SK-N-SH (cell line): Measurements from ENCODE around the gene VN1R5. TPM values are rescaled to one million over a fixed set of nuclear protein-coding genes. Genes with fewer than 3 reads are reported as not detected.

ENCODE experiments used
- CTCF ChIA-PET: fragments of 300-600, 350-600 bp; formaldehyde crosslinking; extraction: SDS; loops from one replicate; lab custom pipeline; 2021; lab: Yijun Ruan, JAX
- POLR2A ChIA-PET: fragments of 350-600 bp; sonication (Branson Sonifier 250); formaldehyde crosslinking; extraction: SDS; loops from one replicate; lab custom pipeline; 2020; ENCODE audit warnings: antibody characterized with exemption, inconsistent platforms; lab: Yijun Ruan, JAX
- DNase-seq: peaks from one replicate; pipeline ENCODE4 v3.0.0; 2012
- H2AFZ ChIP-seq: fragments of 200-600 bp; sonication (generic); 2 replicates; pipeline ENCODE4 v1.8.1; 2016; ENCODE audit warnings: antibody characterized with exemption, mild to moderate bottlenecking, low read depth
- H3F3A ChIP-seq: fragments of 200-600 bp; sonication (generic); replicated peaks from 2 replicates; pipeline ENCODE3; 2016; ENCODE audit warnings: antibody characterized with exemption, mild to moderate bottlenecking; ENCODE audit not compliant: insufficient read depth
- H3K27ac ChIP-seq, 2 experiments: fragments of 200-500 bp in 1 of 2; fragments of 200-600 bp in 1 of 2; sonication (Bioruptor generic) in 1 of 2; sonication (generic), shearing (Covaris generic) in 1 of 2; 2 replicates each; pipeline versions ENCODE4 v1.5.1 to v1.6.1; 2014 to 2016; ENCODE audit warnings: low read depth in 2 of 2, inconsistent platforms in 1 of 2, low read length in 1 of 2, mild to moderate bottlenecking in 1 of 2, mixed read lengths in 1 of 2
- H3K27me3 ChIP-seq: fragments of 200-600 bp; sonication (generic), shearing (Covaris generic); 2 replicates; pipeline ENCODE4 v1.6.1; 2016; ENCODE audit warnings: mixed run types; ENCODE audit not compliant: insufficient read depth
- H3K36me3 ChIP-seq, 2 experiments: fragments of 200-500 bp in 1 of 2; fragments of 200-600 bp in 1 of 2; sonication (Bioruptor generic) in 1 of 2; sonication (generic) in 1 of 2; replicated peaks in 1 of 2; 2 replicates each; pipeline versions ENCODE3 to v1.5.1; 2014 to 2016; ENCODE audit warnings: low read length in 1 of 2, mild to moderate bottlenecking in 1 of 2; ENCODE audit not compliant: insufficient read depth in 2 of 2, control insufficient read depth in 1 of 2
- H3K4me1 ChIP-seq, 2 experiments: fragments of 200-500 bp in 1 of 2; fragments of 200-600 bp in 1 of 2; sonication (Bioruptor generic) in 1 of 2; sonication (generic), shearing (Covaris generic) in 1 of 2; 2 replicates each; pipeline versions ENCODE4 v1.5.1 to v1.6.1; 2014 to 2016; ENCODE audit warnings: low read depth in 1 of 2, low read length in 1 of 2, mixed run types in 1 of 2; ENCODE audit not compliant: insufficient read depth in 2 of 2, control insufficient read depth in 1 of 2
- H3K4me2 ChIP-seq: fragments of 200-600 bp; sonication (generic), shearing (Covaris generic); 2 replicates; pipeline ENCODE4 v1.6.1; 2017; ENCODE audit warnings: mixed run types
- H3K4me3 ChIP-seq, 2 experiments: fragments of 200-500 bp in 1 of 2; fragments of 200-600 bp in 1 of 2; sonication (Bioruptor generic) in 1 of 2; sonication (generic), shearing (Covaris generic) in 1 of 2; 2 replicates each; pipeline versions ENCODE4 v1.5.1 to v1.8.1; 2014 to 2016; ENCODE audit warnings: low read depth in 2 of 2, inconsistent platforms in 1 of 2, low read length in 1 of 2, mild to moderate bottlenecking in 1 of 2, mixed read lengths in 1 of 2, moderate library complexity in 1 of 2
- H3K79me2 ChIP-seq: fragments of 200-600 bp; sonication (generic); 2 replicates; pipeline ENCODE4 v1.8.1; 2017; ENCODE audit warnings: mild to moderate bottlenecking; ENCODE audit not compliant: insufficient read depth
- H3K9ac ChIP-seq: fragments of 200-600 bp; sonication (generic); 2 replicates; pipeline ENCODE4 v1.6.1; 2017; ENCODE audit warnings: mixed run types
- H3K9me2 ChIP-seq: fragments of 200-600 bp; sonication (generic); 2 replicates; pipeline ENCODE4 v1.6.1; 2017; ENCODE audit warnings: mixed run types
- H3K9me3 ChIP-seq: fragments of 200-600 bp; sonication (generic); 2 replicates; pipeline ENCODE4 v1.6.1; 2017; ENCODE audit warnings: mixed run types, mild to moderate bottlenecking, moderate library complexity
- H4K20me1 ChIP-seq: fragments of 200-600 bp; sonication (generic); 2 replicates; pipeline ENCODE4 v1.6.1; 2017; ENCODE audit warnings: mild to moderate bottlenecking, mixed run types; ENCODE audit not compliant: insufficient read depth
- EP300 ChIP-seq, 2 experiments: IDR thresholded peaks; 2 replicates each; pipeline versions ENCODE4 v1.4.0 to v1.6.1; 2012; ENCODE audit warnings: borderline replicate concordance in 1 of 2, low read depth in 1 of 2, low read length in 1 of 2
- EZH2phosphoT487 ChIP-seq: fragments of 200-600 bp; sonication (generic); IDR thresholded peaks from 2 replicates; pipeline ENCODE4 v1.6.1; 2017; ENCODE audit warnings: low read depth, mixed run types, mild to moderate bottlenecking, antibody characterized with exemption, moderate library complexity, borderline replicate concordance
- GATA2 ChIP-seq: sonication (generic); formaldehyde crosslinking; IDR thresholded peaks from 2 replicates; pipeline ENCODE4 v1.5.0; 2020; ENCODE audit warnings: mild to moderate bottlenecking, missing genetic modification reagents
- JUND ChIP-seq: IDR thresholded peaks from 2 replicates; pipeline ENCODE4 v1.4.0; 2012
- MAX ChIP-seq: IDR thresholded peaks from 2 replicates; pipeline ENCODE4 v1.4.0; 2012; ENCODE audit warnings: low read depth
- MXI1 ChIP-seq: IDR thresholded peaks from 2 replicates; pipeline ENCODE4 v1.6.1; 2012; ENCODE audit warnings: mild to moderate bottlenecking, low read depth, low read length, improper control_type of control experiment
- NFIC ChIP-seq: IDR thresholded peaks from 2 replicates; pipeline ENCODE4 v1.4.0; 2012; ENCODE audit warnings: borderline replicate concordance
- POLR2AphosphoS5 ChIP-seq: IDR thresholded peaks from 2 replicates; pipeline ENCODE4 v1.6.1; 2012; ENCODE audit warnings: low read depth, low read length
- RFX5 ChIP-seq: IDR thresholded peaks from 2 replicates; pipeline ENCODE4 v1.6.1; 2012; ENCODE audit warnings: mild to moderate bottlenecking, improper control_type of control experiment, low read length
- SMC3 ChIP-seq: IDR thresholded peaks from 2 replicates; pipeline ENCODE4 v1.6.1; 2012; ENCODE audit warnings: low read depth, low read length, improper control_type of control experiment
- TCF12 ChIP-seq: IDR thresholded peaks from 2 replicates; pipeline ENCODE4 v1.4.0; 2012
- TEAD4 ChIP-seq: IDR thresholded peaks from 2 replicates; pipeline ENCODE4 v1.4.0; 2012; ENCODE audit warnings: mild to moderate bottlenecking, borderline replicate concordance; ENCODE audit not compliant: insufficient read depth
- USF1 ChIP-seq: IDR thresholded peaks from 2 replicates; pipeline ENCODE4 v1.4.0; 2012; ENCODE audit warnings: low read depth, borderline replicate concordance
- WGBS: methylation state at CpG from one replicate; pipeline ENCODE4 v1.1.6; 2017; ENCODE audit warnings: low lambda C conversion rate; 5-methylcytosine and 5-hydroxymethylcytosine counted together
- polyA plus RNA-seq, 3 experiments: library from polyadenylated mRNA; depleted of rRNA; stranded (reverse); fragments of >200 nt; gene quantifications; 2 replicates each; pipeline ENCODE4 v1.2.3, GENCODE V29; 2012
- TF ChIP-seq, protein P1 (sequence below): IDR thresholded peaks from 2 replicates; pipeline ENCODE4 v1.4.0; 2012; ENCODE audit warnings: low read depth, borderline replicate concordance
- TF ChIP-seq, protein P2 (sequence below): fragments of 150-350 bp; IDR thresholded peaks from 2 replicates; pipeline ENCODE4 v1.6.1; 2017; ENCODE audit warnings: antibody characterized with exemption, low read length, low read depth, borderline replicate concordance

VN1R5 gene
- polyA plus RNA-seq, 1 of the 3 experiments (the other 2 are of a cell fraction) = not detected

- TF ChIP-seq GATA2 (CRISPR knock-in tag) (no peak), EP300 (IDR thresholded peaks at IDR 0.05; ENCODE audit: borderline replicate concordance in 1 of 2, low read depth in 1 of 2, low read length in 1 of 2) (no peak), RFX5 (no peak)
- TF ChIP-seq, protein P1, sequence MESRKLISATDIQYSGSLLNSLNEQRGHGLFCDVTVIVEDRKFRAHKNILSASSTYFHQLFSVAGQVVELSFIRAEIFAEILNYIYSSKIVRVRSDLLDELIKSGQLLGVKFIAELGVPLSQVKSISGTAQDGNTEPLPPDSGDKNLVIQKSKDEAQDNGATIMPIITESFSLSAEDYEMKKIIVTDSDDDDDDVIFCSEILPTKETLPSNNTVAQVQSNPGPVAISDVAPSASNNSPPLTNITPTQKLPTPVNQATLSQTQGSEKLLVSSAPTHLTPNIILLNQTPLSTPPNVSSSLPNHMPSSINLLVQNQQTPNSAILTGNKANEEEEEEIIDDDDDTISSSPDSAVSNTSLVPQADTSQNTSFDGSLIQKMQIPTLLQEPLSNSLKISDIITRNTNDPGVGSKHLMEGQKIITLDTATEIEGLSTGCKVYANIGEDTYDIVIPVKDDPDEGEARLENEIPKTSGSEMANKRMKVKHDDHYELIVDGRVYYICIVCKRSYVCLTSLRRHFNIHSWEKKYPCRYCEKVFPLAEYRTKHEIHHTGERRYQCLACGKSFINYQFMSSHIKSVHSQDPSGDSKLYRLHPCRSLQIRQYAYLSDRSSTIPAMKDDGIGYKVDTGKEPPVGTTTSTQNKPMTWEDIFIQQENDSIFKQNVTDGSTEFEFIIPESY = no peak
These were observed 35.3 kb downstream of the VN1R5 start (continued) for GRCh38 chr1:247291161-247291560.

- TF ChIP-seq SMC3 = no peak
- TF ChIP-seq TEAD4 = no peak
- no peak for TF ChIP-seq GATA2 (CRISPR knock-in tag)
- TF ChIP-seq TCF12 = no peak
- no peak for TF ChIP-seq EZH2phosphoT487
- TF ChIP-seq MXI1 = no peak
- TF ChIP-seq MAX = no peak
- no peak for TF ChIP-seq USF1
- TF ChIP-seq, protein P1 = no peak
- no peak for TF ChIP-seq JUND
- TF ChIP-seq, protein P2, sequence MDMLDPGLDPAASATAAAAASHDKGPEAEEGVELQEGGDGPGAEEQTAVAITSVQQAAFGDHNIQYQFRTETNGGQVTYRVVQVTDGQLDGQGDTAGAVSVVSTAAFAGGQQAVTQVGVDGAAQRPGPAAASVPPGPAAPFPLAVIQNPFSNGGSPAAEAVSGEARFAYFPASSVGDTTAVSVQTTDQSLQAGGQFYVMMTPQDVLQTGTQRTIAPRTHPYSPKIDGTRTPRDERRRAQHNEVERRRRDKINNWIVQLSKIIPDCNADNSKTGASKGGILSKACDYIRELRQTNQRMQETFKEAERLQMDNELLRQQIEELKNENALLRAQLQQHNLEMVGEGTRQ = no peak
- no peak for TF ChIP-seq NFIC
- TF ChIP-seq POLR2AphosphoS5 = no peak
- TF ChIP-seq, all 33 proteins: peak for 0
- no peaks in the 10 kb centered on the region for H3K79me2 ChIP-seq
- H3K4me1 ChIP-seq = no peaks in the 10 kb centered on the region
- no peak for DNase-seq
- no peak overlapping the region for H3K4me2 ChIP-seq
- H3K4me3 ChIP-seq = no peak overlapping the region
- H3K9ac ChIP-seq = no peak overlapping the region
- H2AFZ ChIP-seq = no peak overlapping the region
- no peaks in the 10 kb centered on the region for H3F3A ChIP-seq
- H3K27ac ChIP-seq = no peak overlapping the region
- H4K20me1 ChIP-seq = no peaks in the 10 kb centered on the region
- ChIA-PET CTCF (no interaction called here), POLR2A (no interaction called here)
- no peaks in the 10 kb centered on the region for H3K27me3 ChIP-seq
- H3K36me3 ChIP-seq = no peaks in the 10 kb centered on the region
- 63% methylated on average over 16 of the region's 17 CpGs for WGBS
- H3K9me2 ChIP-seq = no peaks in the 10 kb centered on the region
- no peaks in the 10 kb centered on the region for H3K9me3 ChIP-seq
These were observed 36.1 kb downstream of the VN1R5 start for GRCh38 chr1:247291833-247292561.
